NOMO-1 treated with DMSO at 0.1 percent for 48 hours (cell line): ENCODE measurements around the gene FAM81A.
"Not testable (repeated sequence)": the region's sequence is repeated elsewhere in the genome, so short reads cannot be mapped to it uniquely, and the experiment has no call there.

ENCODE experiments used
- DNase-seq: peaks from one replicate; lab custom pipeline; 2025; ENCODE audit not compliant: unreplicated experiment; lab: John Stamatoyannopoulos, UW

FAM81A gene

GRCh38 chr15:59420986-59421618 lies 16.9 kb upstream of the FAM81A start:
- DNase-seq, result no peak

- no peak for DNase-seq
These were observed 13.4 kb upstream of the FAM81A start for GRCh38 chr15:59424616-59425015.

GRCh38 chr15:59428898-59429297 lies 9.1 kb upstream of the FAM81A start:
- not testable (repeated sequence) for DNase-seq

- no peak for DNase-seq
These were observed 5.6 kb upstream of the FAM81A start for GRCh38 chr15:59432389-59432788.

GRCh38 chr15:59434481-59434880 lies 3.5 kb upstream of the FAM81A start:
- no peak for DNase-seq

GRCh38 chr15:59436774-59437141 lies 1.2 kb upstream of the FAM81A start:
- DNase-seq, result no peak

- no peak for DNase-seq
These were observed 707 bp upstream of the FAM81A start for GRCh38 chr15:59437142-59437816.

GRCh38 chr15:59438625-59439290 lies 772 bp downstream of the FAM81A start:
- no peak for DNase-seq

GRCh38 chr15:59439576-59439975 lies 1.6 kb downstream of the FAM81A start:
- no peak for DNase-seq

GRCh38 chr15:59443341-59444072 lies 5.5 kb downstream of the FAM81A start:
- DNase-seq, result no peak

- DNase-seq, result no peak
These were observed 6.3 kb downstream of the FAM81A start for GRCh38 chr15:59444081-59444835.

- DNase-seq, result no peak
These were observed 7.1 kb downstream of the FAM81A start for GRCh38 chr15:59444980-59445545.

GRCh38 chr15:59446232-59446957 lies 8.4 kb downstream of the FAM81A start:
- no peak for DNase-seq

- peak; percentile 20 for DNase-seq
These were observed 9.4 kb downstream of the FAM81A start for GRCh38 chr15:59447367-59447766.

- DNase-seq, result no peak
These were observed 10.9 kb downstream of the FAM81A start for GRCh38 chr15:59448871-59449270.

- no peak for DNase-seq
These were observed 15.7 kb downstream of the FAM81A start for GRCh38 chr15:59453474-59454215.

GRCh38 chr15:59456114-59456513 lies 18.1 kb downstream of the FAM81A start:
- DNase-seq, result no peak

- DNase-seq, result no peak
These were observed 19.1 kb downstream of the FAM81A start for GRCh38 chr15:59457103-59457502.

- no peak for DNase-seq
These were observed 23.5 kb downstream of the FAM81A start for GRCh38 chr15:59461521-59461920.
